ENCODE data around the gene RNF167.

Gene RNF167

DNA sequence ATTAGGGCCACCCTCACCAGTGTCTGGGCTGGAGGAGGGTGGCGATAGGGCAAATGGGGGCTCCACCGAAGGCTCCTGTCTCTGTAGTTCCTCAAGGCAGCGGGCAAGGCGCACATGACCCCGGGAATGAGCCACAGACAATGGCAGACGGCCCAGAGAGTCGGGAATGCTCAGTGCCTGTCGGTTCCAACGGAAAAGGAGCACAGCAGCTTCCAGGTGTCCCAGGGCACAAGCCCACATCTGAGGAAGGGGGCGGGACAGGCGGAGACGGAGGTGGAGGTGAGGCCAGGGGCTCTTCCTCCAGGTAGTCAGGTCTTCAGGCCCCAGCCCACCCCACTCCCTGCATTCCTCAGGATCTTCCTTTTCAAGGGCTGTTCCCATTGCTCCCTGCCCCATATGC lies 32.7 kb downstream of the RNF167 start:
- Histone ChIP-seq H3K9me3 (ENCODE audit: control insufficient read depth, insufficient read depth, low read depth, low read length) (no peaks in the 10 kb centered on the region), H3K36me3 (ENCODE audit: control insufficient read depth in 2 of 2, insufficient read depth in 1 of 2, low read length in 2 of 2) (peaks cover 38 to 81% of the 10 kb centered on the region in 2 experiments), H3K4me1 (ENCODE audit: control insufficient read depth, insufficient read depth, low read length) (peaks cover 10% of the 10 kb centered on the region), H3K4me3 (ENCODE audit: low read depth, low read length) (no peak overlapping the region), H3K27ac (ENCODE audit: extremely low read depth, low read depth, low read length) (no peak overlapping the region)
- POLR2A ChIA-PET, result interaction anchor here (1.1 to 11.3 kb wide), 2 partner anchors 22 to 63 kb away, joined by 3 to 358 read pairs; partner anchors contain the start of genes ENO3 and PFN1
- CTCF ChIA-PET, result interaction anchor here (0.8 kb wide), 1 partner anchor 15 kb away, joined by 4 read pairs; the partner anchor contains the start of gene CAMTA2
- no peak for TF ChIP-seq ZNF16 (tag by site-specific recombination; IDR thresholded peaks at IDR 0.05; ENCODE audit: low read depth)

DNA sequence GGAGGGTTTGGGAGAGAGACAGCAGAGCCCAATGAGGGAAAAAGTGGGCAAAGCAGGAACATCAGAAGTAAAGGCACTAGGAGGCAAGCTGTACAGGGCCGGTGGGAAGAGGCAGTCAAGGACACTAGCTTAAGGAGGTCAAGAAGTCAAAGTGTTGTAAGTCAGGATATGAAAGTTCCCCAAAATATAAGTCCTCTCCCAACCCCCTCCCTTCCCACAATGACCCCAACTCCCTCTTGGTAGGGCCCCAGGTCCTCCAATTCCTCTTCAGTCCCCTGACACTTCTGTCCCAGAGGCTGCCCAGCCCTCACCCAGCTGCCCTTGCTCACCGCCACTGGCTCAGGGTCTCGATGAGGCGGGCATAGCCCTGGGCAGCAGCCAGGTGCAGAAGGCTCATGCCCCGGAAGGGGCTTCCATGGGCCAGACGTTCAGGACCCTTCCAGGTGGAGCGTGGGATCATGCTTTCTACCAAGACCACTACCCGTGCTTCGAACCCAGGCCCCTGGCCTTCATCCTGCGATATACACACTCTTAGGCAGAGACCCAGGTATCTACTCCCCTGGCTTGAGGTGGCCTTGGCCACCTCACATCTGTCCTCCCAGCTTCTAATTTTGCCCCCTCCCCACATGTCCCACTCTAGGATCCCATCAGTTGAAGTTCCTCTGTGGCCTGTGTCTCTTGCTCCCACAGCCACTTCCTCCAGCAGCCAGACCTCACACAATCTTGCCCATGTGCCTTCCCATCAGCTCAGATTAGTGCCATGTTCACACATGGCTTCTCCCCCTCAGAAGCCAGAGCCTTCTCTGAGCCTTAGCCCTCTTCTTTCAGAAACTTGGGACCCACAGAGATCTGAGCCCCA lies 33.4 kb downstream of the RNF167 start:
- ChIA-PET POLR2A (interaction anchor here (0.6 to 1.1 kb wide), 2 partner anchors 36 to 64 kb away, joined by 3 read pairs; no protein-coding TSS in a partner anchor), CTCF (no interaction called here)
- H3K4me1 ChIP-seq (ENCODE audit: control insufficient read depth, insufficient read depth, low read length), result peaks cover 5% of the 10 kb centered on the region; the same call in 1 of the 2 replicates
- no peak for TF ChIP-seq GFI1B (tag by site-specific recombination; IDR thresholded peaks at IDR 0.05)
- TF ChIP-seq ZNF184 (tag by site-specific recombination; IDR thresholded peaks at IDR 0.05), result no peak
- no peak for TF ChIP-seq GLI2 (tag by site-specific recombination; IDR thresholded peaks at IDR 0.05; ENCODE audit: borderline replicate concordance, low read depth)
- no peak for TF ChIP-seq ZNF843 (tag by site-specific recombination; IDR thresholded peaks at IDR 0.05)
- no peak for TF ChIP-seq ZNF658 (tag by site-specific recombination; IDR thresholded peaks at IDR 0.05)
- no peak for TF ChIP-seq KLF16 (tag by site-specific recombination; IDR thresholded peaks at IDR 0.05)
- TF ChIP-seq, protein P1, sequence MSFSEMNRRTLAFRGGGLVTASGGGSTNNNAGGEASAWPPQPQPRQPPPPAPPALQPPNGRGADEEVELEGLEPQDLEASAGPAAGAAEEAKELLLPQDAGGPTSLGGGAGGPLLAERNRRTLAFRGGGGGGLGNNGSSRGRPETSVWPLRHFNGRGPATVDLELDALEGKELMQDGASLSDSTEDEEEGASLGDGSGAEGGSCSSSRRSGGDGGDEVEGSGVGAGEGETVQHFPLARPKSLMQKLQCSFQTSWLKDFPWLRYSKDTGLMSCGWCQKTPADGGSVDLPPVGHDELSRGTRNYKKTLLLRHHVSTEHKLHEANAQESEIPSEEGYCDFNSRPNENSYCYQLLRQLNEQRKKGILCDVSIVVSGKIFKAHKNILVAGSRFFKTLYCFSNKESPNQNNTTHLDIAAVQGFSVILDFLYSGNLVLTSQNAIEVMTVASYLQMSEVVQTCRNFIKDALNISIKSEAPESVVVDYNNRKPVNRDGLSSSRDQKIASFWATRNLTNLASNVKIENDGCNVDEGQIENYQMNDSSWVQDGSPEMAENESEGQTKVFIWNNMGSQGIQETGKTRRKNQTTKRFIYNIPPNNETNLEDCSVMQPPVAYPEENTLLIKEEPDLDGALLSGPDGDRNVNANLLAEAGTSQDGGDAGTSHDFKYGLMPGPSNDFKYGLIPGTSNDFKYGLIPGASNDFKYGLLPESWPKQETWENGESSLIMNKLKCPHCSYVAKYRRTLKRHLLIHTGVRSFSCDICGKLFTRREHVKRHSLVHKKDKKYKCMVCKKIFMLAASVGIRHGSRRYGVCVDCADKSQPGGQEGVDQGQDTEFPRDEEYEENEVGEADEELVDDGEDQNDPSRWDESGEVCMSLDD (tag by site-specific recombination; IDR thresholded peaks at IDR 0.05), result no peak
- TF ChIP-seq ZNF175 (tag by site-specific recombination; IDR thresholded peaks at IDR 0.05), result no peak
- TF ChIP-seq ZNF623 (tag by site-specific recombination; IDR thresholded peaks at IDR 0.05), result no peak
- no peak for TF ChIP-seq ZNF76 (tag by site-specific recombination; IDR thresholded peaks at IDR 0.05; ENCODE audit: borderline replicate concordance, low read depth)
- TF ChIP-seq, protein P2, sequence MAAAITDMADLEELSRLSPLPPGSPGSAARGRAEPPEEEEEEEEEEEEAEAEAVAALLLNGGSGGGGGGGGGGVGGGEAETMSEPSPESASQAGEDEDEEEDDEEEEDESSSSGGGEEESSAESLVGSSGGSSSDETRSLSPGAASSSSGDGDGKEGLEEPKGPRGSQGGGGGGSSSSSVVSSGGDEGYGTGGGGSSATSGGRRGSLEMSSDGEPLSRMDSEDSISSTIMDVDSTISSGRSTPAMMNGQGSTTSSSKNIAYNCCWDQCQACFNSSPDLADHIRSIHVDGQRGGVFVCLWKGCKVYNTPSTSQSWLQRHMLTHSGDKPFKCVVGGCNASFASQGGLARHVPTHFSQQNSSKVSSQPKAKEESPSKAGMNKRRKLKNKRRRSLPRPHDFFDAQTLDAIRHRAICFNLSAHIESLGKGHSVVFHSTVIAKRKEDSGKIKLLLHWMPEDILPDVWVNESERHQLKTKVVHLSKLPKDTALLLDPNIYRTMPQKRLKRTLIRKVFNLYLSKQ (tag by site-specific recombination; IDR thresholded peaks at IDR 0.05; ENCODE audit: borderline replicate concordance), result no peak
- TF ChIP-seq BCL11B (tag by site-specific recombination; IDR thresholded peaks at IDR 0.05; ENCODE audit: low read depth), result no peak
- TF ChIP-seq, protein P3, sequence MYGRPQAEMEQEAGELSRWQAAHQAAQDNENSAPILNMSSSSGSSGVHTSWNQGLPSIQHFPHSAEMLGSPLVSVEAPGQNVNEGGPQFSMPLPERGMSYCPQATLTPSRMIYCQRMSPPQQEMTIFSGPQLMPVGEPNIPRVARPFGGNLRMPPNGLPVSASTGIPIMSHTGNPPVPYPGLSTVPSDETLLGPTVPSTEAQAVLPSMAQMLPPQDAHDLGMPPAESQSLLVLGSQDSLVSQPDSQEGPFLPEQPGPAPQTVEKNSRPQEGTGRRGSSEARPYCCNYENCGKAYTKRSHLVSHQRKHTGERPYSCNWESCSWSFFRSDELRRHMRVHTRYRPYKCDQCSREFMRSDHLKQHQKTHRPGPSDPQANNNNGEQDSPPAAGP (tag by site-specific recombination; IDR thresholded peaks at IDR 0.05), result no peak
- no peak for TF ChIP-seq ZBTB48 (tag by site-specific recombination; IDR thresholded peaks at IDR 0.05)
- no peak for TF ChIP-seq GLI4 (tag by site-specific recombination; IDR thresholded peaks at IDR 0.05)
- TF ChIP-seq, protein P4, sequence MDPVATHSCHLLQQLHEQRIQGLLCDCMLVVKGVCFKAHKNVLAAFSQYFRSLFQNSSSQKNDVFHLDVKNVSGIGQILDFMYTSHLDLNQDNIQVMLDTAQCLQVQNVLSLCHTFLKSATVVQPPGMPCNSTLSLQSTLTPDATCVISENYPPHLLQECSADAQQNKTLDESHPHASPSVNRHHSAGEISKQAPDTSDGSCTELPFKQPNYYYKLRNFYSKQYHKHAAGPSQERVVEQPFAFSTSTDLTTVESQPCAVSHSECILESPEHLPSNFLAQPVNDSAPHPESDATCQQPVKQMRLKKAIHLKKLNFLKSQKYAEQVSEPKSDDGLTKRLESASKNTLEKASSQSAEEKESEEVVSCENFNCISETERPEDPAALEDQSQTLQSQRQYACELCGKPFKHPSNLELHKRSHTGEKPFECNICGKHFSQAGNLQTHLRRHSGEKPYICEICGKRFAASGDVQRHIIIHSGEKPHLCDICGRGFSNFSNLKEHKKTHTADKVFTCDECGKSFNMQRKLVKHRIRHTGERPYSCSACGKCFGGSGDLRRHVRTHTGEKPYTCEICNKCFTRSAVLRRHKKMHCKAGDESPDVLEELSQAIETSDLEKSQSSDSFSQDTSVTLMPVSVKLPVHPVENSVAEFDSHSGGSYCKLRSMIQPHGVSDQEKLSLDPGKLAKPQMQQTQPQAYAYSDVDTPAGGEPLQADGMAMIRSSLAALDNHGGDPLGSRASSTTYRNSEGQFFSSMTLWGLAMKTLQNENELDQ (tag by site-specific recombination; IDR thresholded peaks at IDR 0.05; ENCODE audit: low read depth), result no peak
- no peak overlapping the region for H3K4me3 ChIP-seq (ENCODE audit: low read depth, low read length)
- no peaks in the 10 kb centered on the region for H3K9me3 ChIP-seq (ENCODE audit: control insufficient read depth, insufficient read depth, low read depth, low read length)
- H3K36me3 ChIP-seq (ENCODE audit: control insufficient read depth in 2 of 2, insufficient read depth in 1 of 2, low read length in 2 of 2), result peaks cover 42 to 88% of the 10 kb centered on the region in 2 experiments
- no peak overlapping the region for H3K27ac ChIP-seq (ENCODE audit: extremely low read depth, low read depth, low read length)

Data from HEK293 (cell line).